Measurements from ENCODE around the gene PLD6.

The PLD6 gene

GRCh38 chr17:17227608-17228520 is 21.7 kb upstream of the PLD6 start:
- DNase-seq (ENCODE audit: low read depth) = no peak

GRCh38 chr17:17226451-17227265 is 20.5 kb upstream of the PLD6 start:
- no peak for DNase-seq (ENCODE audit: low read depth)

- no peak for DNase-seq (ENCODE audit: low read depth)
Measured at GRCh38 chr17:17225901-17226300, 19.8 kb upstream of the PLD6 start.

- DNase-seq (ENCODE audit: low read depth) = no peak
Measured at GRCh38 chr17:17224137-17224536, 18.0 kb upstream of the PLD6 start.

- no peak for DNase-seq (ENCODE audit: low read depth)
Measured at GRCh38 chr17:17223736-17224135, 17.6 kb upstream of the PLD6 start.

- no peak for DNase-seq (ENCODE audit: low read depth)
Measured at GRCh38 chr17:17221329-17221728, 15.2 kb upstream of the PLD6 start.

- DNase-seq (ENCODE audit: low read depth) = no peak
Measured at GRCh38 chr17:17220529-17220928, 14.4 kb upstream of the PLD6 start.

GRCh38 chr17:17217995-17218394 is 11.9 kb upstream of the PLD6 start:
- DNase-seq (ENCODE audit: low read depth) = no peak

- DNase-seq (ENCODE audit: low read depth) = no peak
Measured at GRCh38 chr17:17216776-17217175, 10.6 kb upstream of the PLD6 start.

GRCh38 chr17:17216236-17216635 is 10.1 kb upstream of the PLD6 start:
- DNase-seq (ENCODE audit: low read depth) = no peak

- DNase-seq (ENCODE audit: low read depth) = no peak
Measured at GRCh38 chr17:17215575-17215974, 9.4 kb upstream of the PLD6 start.

GRCh38 chr17:17214646-17215436 is 8.7 kb upstream of the PLD6 start:
- DNase-seq (ENCODE audit: low read depth) = no peak

GRCh38 chr17:17213775-17214174 is 7.6 kb upstream of the PLD6 start:
- no peak for DNase-seq (ENCODE audit: low read depth)

- DNase-seq (ENCODE audit: low read depth) = no peak
Measured at GRCh38 chr17:17207998-17208397, 1.9 kb upstream of the PLD6 start.

GRCh38 chr17:17206913-17207335 is 791 bp upstream of the PLD6 start:
- no peak for DNase-seq (ENCODE audit: low read depth)

GRCh38 chr17:17205368-17206123 is 587 bp downstream of the PLD6 start:
- peak; percentile 39 for DNase-seq (ENCODE audit: low read depth)

GRCh38 chr17:17204635-17205231 is 1.4 kb downstream of the PLD6 start:
- DNase-seq (ENCODE audit: low read depth) = no peak

- no peak for DNase-seq (ENCODE audit: low read depth)
Measured at GRCh38 chr17:17204041-17204591, 2.0 kb downstream of the PLD6 start.

- DNase-seq (ENCODE audit: low read depth) = no peak
Measured at GRCh38 chr17:17203173-17203730, 2.9 kb downstream of the PLD6 start.

- DNase-seq (ENCODE audit: low read depth) = no peak
Measured at GRCh38 chr17:17201907-17202306, 4.2 kb downstream of the PLD6 start.
